AG04450 (cell line): ENCODE data around the gene CNTFR. TPM values are rescaled to one million over a fixed set of nuclear protein-coding genes. Genes with fewer than 3 reads are reported as not detected.

ENCODE experiments used
- CTCF ChIA-PET: fragments of 300-600, 350-600 bp; formaldehyde crosslinking; extraction: SDS; loops from one replicate; lab custom pipeline; 2022; ENCODE audit warnings: antibody characterized with exemption, inconsistent platforms; lab: Charles Lee
- POLR2A ChIA-PET: fragments of 350-600 bp; formaldehyde crosslinking; extraction: SDS; loops from one replicate; lab custom pipeline; 2021; ENCODE audit warnings: antibody characterized with exemption, inconsistent platforms; lab: Yijun Ruan, JAX
- DNase-seq: peaks from one replicate; pipeline ENCODE4 v3.0.0-alpha.2; 2011; ENCODE audit warnings: low read depth, low spot score
- H3K27ac ChIP-seq: one replicate; pipeline ENCODE4 v1.5.1; 2012; ENCODE audit warnings: low read depth, low read length, control low read depth
- H3K27me3 ChIP-seq: one replicate; pipeline ENCODE4 v1.6.0; 2012; ENCODE audit warnings: low read length; ENCODE audit not compliant: control insufficient read depth, insufficient read depth
- H3K4me3 ChIP-seq: 2 replicates; pipeline ENCODE4 v1.5.1; 2011; ENCODE audit warnings: mild to moderate bottlenecking, low read depth, low read length, control low read depth
- H3K9me3 ChIP-seq: 2 replicates; pipeline ENCODE4 v1.5.1; 2012; ENCODE audit warnings: low read length; ENCODE audit not compliant: control insufficient read depth, insufficient read depth
- CTCF ChIP-seq: IDR thresholded peaks from 2 replicates; pipeline ENCODE4 v1.5.1; 2011; ENCODE audit warnings: low read depth, low read length, control low read depth, inconsistent platforms
- polyA plus RNA-seq: library from polyadenylated mRNA; depleted of rRNA; stranded (reverse); fragments of >200 nt; gene quantifications from 2 replicates; pipeline ENCODE4 v1.2.3, GENCODE V29; 2011

Gene CNTFR
- polyA plus RNA-seq, 1 experiment: not detected

- DNase-seq: no peak
- H3K9me3 ChIP-seq: no peaks in the 10 kb centered on the region; the same call in 1 of the 2 replicates
- POLR2A ChIA-PET: no interaction called here
- no peak for TF ChIP-seq CTCF
- CTCF ChIA-PET: interaction anchor here (2.3 kb wide), 1 partner anchor 36 kb away, joined by 10 read pairs; no protein-coding TSS in a partner anchor
- H3K4me3 ChIP-seq: no peak overlapping the region
- peaks cover 49% of the 10 kb centered on the region for H3K27me3 ChIP-seq
- no peak overlapping the region for H3K27ac ChIP-seq
Observed at GRCh38 chr9:34555500-34555899, 34.0 kb downstream of the CNTFR start.

- no peak for TF ChIP-seq CTCF
- ChIA-PET POLR2A (no interaction called here), CTCF (interaction anchor here (2.3 kb wide), 1 partner anchor 36 kb away, joined by 10 read pairs; no protein-coding TSS in a partner anchor)
- Histone ChIP-seq H3K27me3 (peaks cover 48% of the 10 kb centered on the region), H3K27ac (no peak overlapping the region), H3K9me3 (no peaks in the 10 kb centered on the region; the same call in 1 of the 2 replicates), H3K4me3 (no peak overlapping the region)
- DNase-seq: no peak
Observed at GRCh38 chr9:34555002-34555348, 34.5 kb downstream of the CNTFR start.

- Histone ChIP-seq H3K4me3 (no peak overlapping the region), H3K27me3 (peaks cover 45% of the 10 kb centered on the region), H3K9me3 (no peaks in the 10 kb centered on the region; the same call in 1 of the 2 replicates), H3K27ac (no peak overlapping the region)
- no peak for DNase-seq
- CTCF ChIA-PET: no interaction called here
- POLR2A ChIA-PET: no interaction called here
- no peak for TF ChIP-seq CTCF
Observed at GRCh38 chr9:34554211-34555001, 35.1 kb downstream of the CNTFR start.

GRCh38 chr9:34553511-34554021 lies 36.0 kb downstream of the CNTFR start:
- H3K9me3 ChIP-seq: no peaks in the 10 kb centered on the region; the same call in 1 of the 2 replicates
- ChIA-PET CTCF (interaction anchor here (7.8 kb wide), 1 partner anchor 38 kb away, joined by 110 read pairs; no protein-coding TSS in a partner anchor), POLR2A (no interaction called here)
- no peak overlapping the region for H3K4me3 ChIP-seq
- H3K27ac ChIP-seq: no peak overlapping the region
- DNase-seq: no peak
- no peak for TF ChIP-seq CTCF
- peaks cover 40% of the 10 kb centered on the region for H3K27me3 ChIP-seq

GRCh38 chr9:34552986-34553385 lies 36.5 kb downstream of the CNTFR start:
- peaks cover 35% of the 10 kb centered on the region for H3K27me3 ChIP-seq
- no peaks in the 10 kb centered on the region; the same call in 1 of the 2 replicates for H3K9me3 ChIP-seq
- H3K4me3 ChIP-seq: no peak overlapping the region
- ChIA-PET POLR2A (no interaction called here), CTCF (interaction anchor here (7.8 kb wide), 1 partner anchor 39 kb away, joined by 110 read pairs; no protein-coding TSS in a partner anchor)
- no peak overlapping the region for H3K27ac ChIP-seq
- DNase-seq: no peak
- no peak for TF ChIP-seq CTCF
